ENCODE results near the gene PDCD2L.
"Not testable (repeated sequence)": the region's sequence is repeated elsewhere in the genome, so short reads cannot be mapped to it uniquely, and the experiment has no call there.

Gene PDCD2L

DNA sequence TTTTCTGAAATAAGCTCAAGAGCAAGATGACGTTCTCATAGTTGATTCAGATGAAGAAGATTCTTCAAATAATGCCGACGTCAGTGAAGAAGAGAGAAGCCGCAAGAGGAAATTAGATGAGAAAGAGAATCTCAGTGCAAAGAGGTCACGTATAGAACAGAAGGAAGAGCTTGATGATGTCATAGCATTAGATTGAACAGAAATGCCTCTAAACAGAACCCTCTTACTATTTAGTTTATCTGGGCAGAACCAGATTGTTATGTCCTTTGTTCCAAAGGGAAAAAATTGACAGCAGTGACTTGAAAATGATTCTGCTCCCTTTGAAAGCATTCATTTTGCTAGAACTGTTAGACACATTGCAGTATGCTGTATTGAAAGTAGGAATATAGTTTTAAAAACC lies 64.8 kb downstream of the PDCD2L start:
- DNase-seq (ENCODE audit: low read depth) = not testable (repeated sequence)

- DNase-seq (ENCODE audit: low read depth) = no peak
These were observed 67.9 kb downstream of the PDCD2L start for GRCh38 chr19:34471906-34472700.

- DNase-seq (ENCODE audit: low read depth) = no peak
These were observed 70.2 kb downstream of the PDCD2L start for GRCh38 chr19:34474233-34474989.

- DNase-seq (ENCODE audit: low read depth) = no peak
These were observed 71.1 kb downstream of the PDCD2L start for GRCh38 chr19:34475026-34475974.

Measured in T-helper 22 cell (primary cell).